ENCODE measurements around the gene SERGEF. TPM values are rescaled to one million over a fixed set of nuclear protein-coding genes. Genes with fewer than 3 reads are reported as not detected.

Gene SERGEF
- total and polyA plus RNA-seq, 2 of the 4 experiments (the other 2 are of a cell fraction), result 12.2 to 18.1 TPM

DNA sequence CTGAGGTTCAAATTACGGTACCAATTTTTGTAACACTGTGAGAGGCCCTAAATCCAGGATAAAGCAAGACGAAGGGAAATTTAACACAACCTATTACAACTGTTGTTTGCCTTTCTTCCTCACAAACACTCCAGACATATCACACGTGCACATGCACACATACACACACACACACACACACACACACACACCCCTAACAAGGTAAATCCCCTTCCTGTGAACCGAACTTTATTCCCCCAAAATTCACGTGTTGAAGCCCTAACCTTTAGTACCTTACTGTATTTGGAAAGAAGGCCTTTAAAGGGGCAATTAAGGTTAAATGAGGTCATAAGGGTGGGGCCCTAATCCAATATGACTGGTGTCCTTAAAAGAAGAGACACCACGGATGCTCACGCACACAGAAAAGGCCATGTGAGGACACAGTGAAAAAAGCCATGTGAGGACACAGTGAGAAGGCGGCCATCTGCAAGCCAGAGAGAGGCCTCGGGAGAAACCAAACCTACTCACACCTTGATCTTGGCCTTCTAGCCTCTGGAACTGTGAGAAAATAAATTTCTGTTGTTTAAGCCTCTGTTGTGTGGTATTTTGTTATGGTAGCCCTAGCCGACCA is 1.8 kb downstream of the SERGEF start:
- H2BK120ac ChIP-seq (ENCODE audit: low read depth, low read length), result no peak overlapping the region
- no peak overlapping the region for H4K8ac ChIP-seq (ENCODE audit: low read depth in 2 of 2, low read length in 2 of 2)
- dilution Hi-C loops (cut with HindIII; ENCODE audit: low sequenced_read_pairs, unreplicated experiment) (no loop called here), in situ Hi-C loops (cut with MboI; ENCODE audit: low sequenced_read_pairs) (no loop called here), intact Hi-C loops (cut with micrococcal nuclease) (loop anchor here (5.0 kb wide), 1 partner anchor 96 kb away; the partner anchor contains the start of gene SAAL1)
- peak overlapping the region; percentile 15 for H2BK5ac ChIP-seq (ENCODE audit: low read depth, low read length, poor library complexity, severe bottlenecking)
- H3K36me3 ChIP-seq (ENCODE audit: control insufficient read depth, insufficient read depth, low read length), result no peaks in the 10 kb centered on the region
- no peak overlapping the region for H3K4me2 ChIP-seq (ENCODE audit: low read depth, low read length)
- H3K4ac ChIP-seq (ENCODE audit: low read depth, low read length), result no peak overlapping the region
- 73% methylated on average over 1 of the region's 10 CpGs; no CpG with 5 or more reads in 1 of the 2 experiments for WGBS, 2 experiments (ENCODE audit: extremely low coverage in 2 of 2, insufficient read length in 1 of 2)
- no peak overlapping the region for H3K18ac ChIP-seq (ENCODE audit: low read depth, low read length)
- 0 out of 2 replicates have a peak, but pooled peaks cover 6% of the 10 kb centered on the region for H3K9me1 ChIP-seq (ENCODE audit: insufficient read depth, low read length)
- ChIA-PET CTCF (no interaction called here), POLR2A (ENCODE audit: unreplicated experiment) (no interaction called here)
- no peak overlapping the region for H3K27ac ChIP-seq (ENCODE audit: insufficient read depth, low read length)
- TF ChIP-seq, protein P1, sequence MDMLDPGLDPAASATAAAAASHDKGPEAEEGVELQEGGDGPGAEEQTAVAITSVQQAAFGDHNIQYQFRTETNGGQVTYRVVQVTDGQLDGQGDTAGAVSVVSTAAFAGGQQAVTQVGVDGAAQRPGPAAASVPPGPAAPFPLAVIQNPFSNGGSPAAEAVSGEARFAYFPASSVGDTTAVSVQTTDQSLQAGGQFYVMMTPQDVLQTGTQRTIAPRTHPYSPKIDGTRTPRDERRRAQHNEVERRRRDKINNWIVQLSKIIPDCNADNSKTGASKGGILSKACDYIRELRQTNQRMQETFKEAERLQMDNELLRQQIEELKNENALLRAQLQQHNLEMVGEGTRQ (IDR thresholded peaks at IDR 0.05; ENCODE audit: low read depth, low read length), result no peak
- TF ChIP-seq CHD1 (IDR thresholded peaks at IDR 0.05; ENCODE audit: low read depth, low read length) (no peak), RAD21 (IDR thresholded peaks at IDR 0.05; ENCODE audit: low read length) (no peak), RCOR1 (IDR thresholded peaks at IDR 0.05; ENCODE audit: insufficient replicate concordance, low read length) (no peak), SMC3 (IDR thresholded peaks at IDR 0.05; ENCODE audit: low read depth, low read length) (no peak), MAFK (IDR thresholded peaks at IDR 0.05; ENCODE audit: low read depth, low read length) (no peak), RFX5 (IDR thresholded peaks at IDR 0.05; ENCODE audit: low read depth, low read length) (no peak), MXI1 (IDR thresholded peaks at IDR 0.05; ENCODE audit: borderline replicate concordance, low read depth, low read length) (no peak), CEBPB (IDR thresholded peaks at IDR 0.05; ENCODE audit: low read depth, low read length) (no peak)
- TF ChIP-seq, protein P2, sequence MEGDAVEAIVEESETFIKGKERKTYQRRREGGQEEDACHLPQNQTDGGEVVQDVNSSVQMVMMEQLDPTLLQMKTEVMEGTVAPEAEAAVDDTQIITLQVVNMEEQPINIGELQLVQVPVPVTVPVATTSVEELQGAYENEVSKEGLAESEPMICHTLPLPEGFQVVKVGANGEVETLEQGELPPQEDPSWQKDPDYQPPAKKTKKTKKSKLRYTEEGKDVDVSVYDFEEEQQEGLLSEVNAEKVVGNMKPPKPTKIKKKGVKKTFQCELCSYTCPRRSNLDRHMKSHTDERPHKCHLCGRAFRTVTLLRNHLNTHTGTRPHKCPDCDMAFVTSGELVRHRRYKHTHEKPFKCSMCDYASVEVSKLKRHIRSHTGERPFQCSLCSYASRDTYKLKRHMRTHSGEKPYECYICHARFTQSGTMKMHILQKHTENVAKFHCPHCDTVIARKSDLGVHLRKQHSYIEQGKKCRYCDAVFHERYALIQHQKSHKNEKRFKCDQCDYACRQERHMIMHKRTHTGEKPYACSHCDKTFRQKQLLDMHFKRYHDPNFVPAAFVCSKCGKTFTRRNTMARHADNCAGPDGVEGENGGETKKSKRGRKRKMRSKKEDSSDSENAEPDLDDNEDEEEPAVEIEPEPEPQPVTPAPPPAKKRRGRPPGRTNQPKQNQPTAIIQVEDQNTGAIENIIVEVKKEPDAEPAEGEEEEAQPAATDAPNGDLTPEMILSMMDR (conservative IDR thresholded peaks at IDR 0.05; ENCODE audit: low read depth, low read length), result no peak
- peaks cover under 1% of the 10 kb centered on the region; the same call in 1 of the 2 replicates for H3K27me3 ChIP-seq (ENCODE audit: control insufficient read depth, insufficient read depth, low read length)
- no peak overlapping the region for H4K5ac ChIP-seq (ENCODE audit: low read depth, low read length)
- DNase-seq (no peak), ATAC-seq (ENCODE audit: low read depth) (no peak)
- H3K4me1 ChIP-seq (ENCODE audit: control insufficient read depth, insufficient read depth, low read length), result peaks cover 4% of the 10 kb centered on the region
- H2AK5ac ChIP-seq (ENCODE audit: low read depth, low read length), result no peak overlapping the region
- H2AK9ac ChIP-seq (replicated peaks; ENCODE audit: low read depth, low read length, poor library complexity), result no peak overlapping the region
- no peaks in the 10 kb centered on the region for H4K20me1 ChIP-seq (ENCODE audit: insufficient read depth, low read length)
- H3K23ac ChIP-seq (ENCODE audit: low read depth, low read length), result no peak overlapping the region
- no peak overlapping the region for H2BK15ac ChIP-seq (ENCODE audit: low read depth, low read length)
- no peak overlapping the region for H3K4me3 ChIP-seq (ENCODE audit: insufficient read depth, low read depth, low read length)
- H3K9me3 ChIP-seq (ENCODE audit: control insufficient read depth, insufficient read depth, low read length), result no peaks in the 10 kb centered on the region
- H3K9ac ChIP-seq (ENCODE audit: low read depth, low read length), result no peak overlapping the region
- no TSS peak for BruUV-seq (replicated peaks)
- H3K14ac ChIP-seq (replicated peaks; ENCODE audit: low read depth, low read length), result no peak overlapping the region
- H4K91ac ChIP-seq (ENCODE audit: insufficient read depth, low read depth, low read length), result no peak overlapping the region
- peaks cover 5 to 11% of the 10 kb centered on the region in 2 experiments; a peak in 3 of 4 replicates for H3K79me1 ChIP-seq (ENCODE audit: low read depth in 1 of 2, low read length in 2 of 2)
- H2BK20ac ChIP-seq (ENCODE audit: low read depth, low read length), result no peak overlapping the region
- H3K56ac ChIP-seq (ENCODE audit: extremely low read depth, insufficient read depth, low read length), result no peak overlapping the region
- H2AFZ ChIP-seq (replicated peaks; ENCODE audit: low read length, poor library complexity), result no peak overlapping the region

All from IMR-90 (cell line).